Skeletal muscle cell (primary cell): Measurements from ENCODE around the gene NXPE4.
"Not testable (repeated sequence)": the region's sequence is repeated elsewhere in the genome, so short reads cannot be mapped to it uniquely, and the experiment has no call there.

ENCODE experiments used
- DNase-seq: peaks from one replicate; pipeline ENCODE4 v3.0.0-alpha.2; 2010; ENCODE audit warnings: low read depth
- H3K4me3 ChIP-seq: 2 replicates; pipeline ENCODE4 v1.5.1; 2011; ENCODE audit warnings: low read depth, mild to moderate bottlenecking, control low read depth, low read length, moderate library complexity

NXPE4 gene

GRCh38 chr11:114595571-114595970 is at the start of gene NXPE4:
Gene NXPE4, minus strand, starts transcription at chr11:114595786. Its CDS starts 1,027 bp downstream, at chr11:114594759.
- H3K4me3 ChIP-seq, result no peak within 1 kb of the TSS
- no peak for DNase-seq

GRCh38 chr11:114639440-114639839 is 43.9 kb upstream of the NXPE4 start:
- H3K4me3 ChIP-seq, DNase-seq: not testable (repeated sequence)

GRCh38 chr11:114631445-114631965 is 35.9 kb upstream of the NXPE4 start:
- DNase-seq, H3K4me3 ChIP-seq: not testable (repeated sequence)

- DNase-seq, result no peak
- no peak overlapping the region for H3K4me3 ChIP-seq
Measured at GRCh38 chr11:114625294-114625693, 29.7 kb upstream of the NXPE4 start.

GRCh38 chr11:114624455-114625207 is 29.0 kb upstream of the NXPE4 start:
- no peak overlapping the region for H3K4me3 ChIP-seq
- DNase-seq, result no peak

- no peak for DNase-seq
- no peak overlapping the region for H3K4me3 ChIP-seq
Measured at GRCh38 chr11:114623720-114624119, 28.1 kb upstream of the NXPE4 start.

GRCh38 chr11:114622858-114623257 is 27.3 kb upstream of the NXPE4 start:
- no peak for DNase-seq
- no peak overlapping the region for H3K4me3 ChIP-seq

- no peak overlapping the region for H3K4me3 ChIP-seq
- no peak for DNase-seq
Measured at GRCh38 chr11:114621950-114622809, 26.6 kb upstream of the NXPE4 start.

- no peak overlapping the region for H3K4me3 ChIP-seq
Measured at GRCh38 chr11:114621072-114621471, 25.5 kb upstream of the NXPE4 start.

GRCh38 chr11:114619659-114620173 is 24.1 kb upstream of the NXPE4 start:
- no peak for DNase-seq
- no peak overlapping the region for H3K4me3 ChIP-seq

More at GRCh38 chr11:114621072-114621471, 25.5 kb upstream of the NXPE4 start:
- DNase-seq, result no peak

- no peak overlapping the region for H3K4me3 ChIP-seq
Measured at GRCh38 chr11:114618139-114618538, 22.6 kb upstream of the NXPE4 start.

GRCh38 chr11:114617157-114618124 is 21.9 kb upstream of the NXPE4 start:
- DNase-seq, result no peak
- H3K4me3 ChIP-seq, result no peak overlapping the region

More at GRCh38 chr11:114618139-114618538, 22.6 kb upstream of the NXPE4 start:
- no peak for DNase-seq

GRCh38 chr11:114616516-114616915 is 20.9 kb upstream of the NXPE4 start:
- H3K4me3 ChIP-seq, result no peak overlapping the region
- no peak for DNase-seq

GRCh38 chr11:114615448-114616361 is 20.1 kb upstream of the NXPE4 start:
- H3K4me3 ChIP-seq, result no peak overlapping the region
- DNase-seq, result no peak

GRCh38 chr11:114614127-114614720 is 18.6 kb upstream of the NXPE4 start:
- no peak overlapping the region for H3K4me3 ChIP-seq
- DNase-seq, result no peak

GRCh38 chr11:114613094-114613493 is 17.5 kb upstream of the NXPE4 start:
- DNase-seq, H3K4me3 ChIP-seq: not testable (repeated sequence)

- H3K4me3 ChIP-seq, result no peak overlapping the region
- no peak for DNase-seq
Measured at GRCh38 chr11:114612686-114613085, 17.1 kb upstream of the NXPE4 start.

GRCh38 chr11:114612199-114612598 is 16.6 kb upstream of the NXPE4 start:
- not testable (repeated sequence) for DNase-seq, H3K4me3 ChIP-seq
